Activated T-helper 2 cell treated with anti-CD3 and anti-CD28 coated beads, Interferon-gamma antibody, Interleukin-2, Interleukin-4, amounts not matched to agents 10 μg/mL and 5 μg/mL and 100 μg/mL, durations not matched to agents 14 hours and 24 hours and 36 hours (primary cell): ENCODE data around the gene TMEM178A. TPM values are rescaled to one million over a fixed set of nuclear protein-coding genes. Genes with fewer than 3 reads are reported as not detected.
"Not testable (repeated sequence)": the region's sequence is repeated elsewhere in the genome, so short reads cannot be mapped to it uniquely, and the experiment has no call there.

Experiments
- DNase-seq: peaks from one replicate; pipeline ENCODE4 v3.0.0; 2021; ENCODE audit warnings: low spot score
- H3K27ac Mint-ChIP-seq: one replicate; pipeline ENCODE4 v1.8.0; 2021; ENCODE audit warnings: mixed read lengths
- H3K27me3 Mint-ChIP-seq: one replicate; pipeline ENCODE4 v1.8.0; 2021; ENCODE audit warnings: low read depth, mixed read lengths
- H3K36me3 Mint-ChIP-seq: one replicate; pipeline ENCODE4 v1.8.0; 2021; ENCODE audit warnings: low read depth, mixed read lengths
- H3K4me1 Mint-ChIP-seq: one replicate; pipeline ENCODE4 v1.8.0; 2021; ENCODE audit warnings: low read depth, mixed read lengths
- H3K4me3 Mint-ChIP-seq: one replicate; pipeline ENCODE4 v1.8.0; 2021; ENCODE audit warnings: low read depth, mild to moderate bottlenecking, moderate library complexity, mixed read lengths
- H3K9me3 Mint-ChIP-seq: one replicate; pipeline ENCODE4 v1.8.0; 2021; ENCODE audit warnings: mixed read lengths
- intact Hi-C: fragments of 100-400 bp; cut with micrococcal nuclease; formaldehyde crosslinking; loops from one replicate; pipeline ENCODE4 v1.15.1; 2023
- total RNA-seq: library from RNA; stranded (reverse); gene quantifications from 2 replicates; pipeline ENCODE4 v1.2.3, GENCODE V29; 2022

Gene TMEM178A
- total RNA-seq, result 0.23 and 0.32 TPM in 2 replicates

GRCh38 chr2:39665811-39666490, at the start of gene TMEM178A:
TMEM178A (plus strand) TSS chr2:39665917; CDS start chr2:39665975, 58 bp downstream.
- Mint-ChIP-seq H3K9me3 (no peaks in the 10 kb centered on the region), H3K4me1 (peaks cover 6% of the 10 kb centered on the region), H3K27me3 (peaks cover 73% of the 10 kb centered on the region), H3K4me3 (peak within 1 kb of the TSS; percentile 64), H3K27ac (no peak within 1 kb of the TSS), H3K36me3 (no peaks in the 10 kb centered on the region)
- intact Hi-C loops, result no loop called here
- no peak for DNase-seq

GRCh38 chr2:39618236-39618635, 47.5 kb upstream of the TMEM178A start:
- intact Hi-C loops, result no loop called here
- Mint-ChIP-seq H3K4me3 (no peak overlapping the region), H3K9me3 (no peaks in the 10 kb centered on the region), H3K36me3 (no peaks in the 10 kb centered on the region), H3K27me3 (peaks cover 45% of the 10 kb centered on the region), H3K4me1 (peaks cover 5% of the 10 kb centered on the region), H3K27ac (no peak overlapping the region)
- no peak for DNase-seq

GRCh38 chr2:39618736-39619135, 47.0 kb upstream of the TMEM178A start:
- no peaks in the 10 kb centered on the region for H3K9me3 Mint-ChIP-seq
- H3K27ac Mint-ChIP-seq, result no peak overlapping the region
- intact Hi-C loops, result no loop called here
- peaks cover 5% of the 10 kb centered on the region for H3K4me1 Mint-ChIP-seq
- H3K27me3 Mint-ChIP-seq, result peaks cover 49% of the 10 kb centered on the region
- no peak for DNase-seq
- no peak overlapping the region for H3K4me3 Mint-ChIP-seq
- H3K36me3 Mint-ChIP-seq, result no peaks in the 10 kb centered on the region

- peaks cover 43% of the 10 kb centered on the region for H3K27me3 Mint-ChIP-seq
- H3K9me3 Mint-ChIP-seq, result no peaks in the 10 kb centered on the region
- DNase-seq, result no peak
- H3K27ac Mint-ChIP-seq, result no peak overlapping the region
- no peak overlapping the region for H3K4me3 Mint-ChIP-seq
- intact Hi-C loops, result no loop called here
- H3K36me3 Mint-ChIP-seq, result no peaks in the 10 kb centered on the region
- H3K4me1 Mint-ChIP-seq, result peaks cover 5% of the 10 kb centered on the region
Observed at GRCh38 chr2:39620067-39620466, 45.6 kb upstream of the TMEM178A start.

GRCh38 chr2:39621596-39621995, 44.1 kb upstream of the TMEM178A start:
- intact Hi-C loops, result no loop called here
- DNase-seq, result no peak
- Mint-ChIP-seq H3K36me3 (no peaks in the 10 kb centered on the region), H3K4me3 (no peak overlapping the region), H3K9me3 (no peaks in the 10 kb centered on the region), H3K27me3 (peaks cover 44% of the 10 kb centered on the region), H3K27ac (no peak overlapping the region), H3K4me1 (peaks cover 5% of the 10 kb centered on the region)

GRCh38 chr2:39622860-39623259, 42.9 kb upstream of the TMEM178A start:
- H3K27me3 Mint-ChIP-seq, result peaks cover 33% of the 10 kb centered on the region
- no peak for DNase-seq
- intact Hi-C loops, result no loop called here

GRCh38 chr2:39623917-39624316, 41.8 kb upstream of the TMEM178A start:
- Mint-ChIP-seq H3K27ac (no peak overlapping the region), H3K4me1 (peaks cover 5% of the 10 kb centered on the region), H3K36me3 (no peaks in the 10 kb centered on the region), H3K4me3 (no peak overlapping the region), H3K27me3 (peaks cover 26% of the 10 kb centered on the region), H3K9me3 (no peaks in the 10 kb centered on the region)
- no peak for DNase-seq
- intact Hi-C loops, result no loop called here

More at GRCh38 chr2:39622860-39623259, 42.9 kb upstream of the TMEM178A start:
- H3K27ac Mint-ChIP-seq, result no peak overlapping the region
- H3K36me3 Mint-ChIP-seq, result no peaks in the 10 kb centered on the region
- H3K4me3 Mint-ChIP-seq, result no peak overlapping the region
- no peaks in the 10 kb centered on the region for H3K9me3 Mint-ChIP-seq
- H3K4me1 Mint-ChIP-seq, result peaks cover 5% of the 10 kb centered on the region

GRCh38 chr2:39625193-39625926, 40.4 kb upstream of the TMEM178A start:
- Mint-ChIP-seq H3K4me1 (peaks cover under 1% of the 10 kb centered on the region), H3K9me3 (no peaks in the 10 kb centered on the region), H3K36me3 (no peaks in the 10 kb centered on the region), H3K27me3 (peaks cover 20% of the 10 kb centered on the region), H3K4me3 (no peak overlapping the region), H3K27ac (no peak overlapping the region)
- intact Hi-C loops, result no loop called here
- no peak for DNase-seq

- no peak for DNase-seq
- H3K36me3 Mint-ChIP-seq, result no peaks in the 10 kb centered on the region
- no peak overlapping the region for H3K27ac Mint-ChIP-seq
- H3K27me3 Mint-ChIP-seq, result peaks cover 16% of the 10 kb centered on the region
- H3K9me3 Mint-ChIP-seq, result no peaks in the 10 kb centered on the region
- H3K4me3 Mint-ChIP-seq, result no peak overlapping the region
- no peaks in the 10 kb centered on the region for H3K4me1 Mint-ChIP-seq
- intact Hi-C loops, result no loop called here
Observed at GRCh38 chr2:39625927-39626270, 39.8 kb upstream of the TMEM178A start.

GRCh38 chr2:39628346-39628745, 37.4 kb upstream of the TMEM178A start:
- H3K4me1 Mint-ChIP-seq, H3K27me3 Mint-ChIP-seq, intact Hi-C loops: not testable (repeated sequence)

GRCh38 chr2:39629646-39630045, 36.1 kb upstream of the TMEM178A start:
- Mint-ChIP-seq H3K9me3 (no peaks in the 10 kb centered on the region), H3K27ac (no peak overlapping the region), H3K36me3 (no peaks in the 10 kb centered on the region), H3K4me1 (no peaks in the 10 kb centered on the region), H3K4me3 (no peak overlapping the region), H3K27me3 (peaks cover 5% of the 10 kb centered on the region)
- intact Hi-C loops, result no loop called here
- no peak for DNase-seq

More at GRCh38 chr2:39628346-39628745, 37.4 kb upstream of the TMEM178A start:
- not testable (repeated sequence) for H3K27ac Mint-ChIP-seq, H3K4me3 Mint-ChIP-seq, DNase-seq, H3K36me3 Mint-ChIP-seq, H3K9me3 Mint-ChIP-seq

- no peak for DNase-seq
- H3K9me3 Mint-ChIP-seq, result no peaks in the 10 kb centered on the region
- no peaks in the 10 kb centered on the region for H3K4me1 Mint-ChIP-seq
- H3K4me3 Mint-ChIP-seq, result no peak overlapping the region
- intact Hi-C loops, result no loop called here
- H3K36me3 Mint-ChIP-seq, result no peaks in the 10 kb centered on the region
- H3K27me3 Mint-ChIP-seq, result peaks cover 5% of the 10 kb centered on the region
- H3K27ac Mint-ChIP-seq, result no peak overlapping the region
Observed at GRCh38 chr2:39631256-39631655, 34.5 kb upstream of the TMEM178A start.

GRCh38 chr2:39631718-39632117, 34.0 kb upstream of the TMEM178A start:
- H3K36me3 Mint-ChIP-seq, result no peaks in the 10 kb centered on the region
- no peaks in the 10 kb centered on the region for H3K4me1 Mint-ChIP-seq
- H3K9me3 Mint-ChIP-seq, result no peaks in the 10 kb centered on the region
- DNase-seq, result no peak
- no peak overlapping the region for H3K27ac Mint-ChIP-seq
- intact Hi-C loops, result no loop called here
- no peak overlapping the region for H3K4me3 Mint-ChIP-seq
- peaks cover 7% of the 10 kb centered on the region for H3K27me3 Mint-ChIP-seq
